Ramos (cell line): ENCODE measurements around the gene PDE5A.

Source experiments
- in situ Hi-C: fragments of 300-500 bp; cut with MboI; formaldehyde crosslinking; loops from one replicate; pipeline ENCODE4 v1.14.3; 2022; ENCODE audit warnings: low sequenced_read_pairs; ENCODE audit not compliant: unreplicated experiment

The PDE5A gene

GRCh38 chr4:119526786-119527550 is 101.6 kb downstream of the PDE5A start:
- in situ Hi-C loops = no loop called here

- in situ Hi-C loops = no loop called here
Measured at GRCh38 chr4:119525771-119526712, 102.6 kb downstream of the PDE5A start.

DNA sequence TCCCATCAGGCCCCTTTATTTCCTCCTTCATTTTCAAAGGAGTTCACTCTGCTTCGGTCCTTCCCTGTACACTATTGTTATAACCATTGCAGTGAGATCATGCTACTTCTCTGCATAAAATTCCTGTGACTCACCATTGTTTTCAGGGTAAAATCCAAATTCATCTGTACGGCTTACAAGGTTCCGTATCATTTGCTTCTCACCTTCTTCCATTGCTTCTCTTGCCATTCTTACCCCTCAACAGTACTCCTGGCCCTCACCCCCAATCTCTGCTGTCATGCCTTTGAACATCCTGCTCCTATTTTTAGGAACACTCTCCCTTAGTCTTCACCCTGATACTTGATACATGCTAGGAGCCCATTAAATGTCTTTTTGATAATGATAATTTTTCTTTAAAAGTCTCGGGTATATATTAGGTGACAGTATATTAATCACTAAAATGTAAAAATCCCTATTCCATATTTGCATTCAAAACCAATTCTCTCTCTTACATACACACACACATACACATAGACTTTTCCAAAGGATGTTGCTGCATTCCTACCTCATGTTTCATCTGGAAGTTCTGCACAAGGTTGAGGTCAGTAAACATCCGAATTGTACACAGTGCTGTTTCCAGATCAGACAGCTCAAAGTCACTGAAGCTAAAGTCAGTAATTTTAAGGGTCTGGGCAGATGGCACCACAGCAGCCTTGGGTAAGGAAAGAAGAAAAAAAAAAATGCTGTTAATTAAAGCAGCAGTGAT is 103.4 kb downstream of the PDE5A start:
- in situ Hi-C loops = no loop called here

GRCh38 chr4:119523399-119523798 is 105.2 kb downstream of the PDE5A start:
- in situ Hi-C loops = no loop called here

GRCh38 chr4:119521268-119521667 is 107.3 kb downstream of the PDE5A start:
- in situ Hi-C loops = no loop called here

GRCh38 chr4:119518915-119519410 is 109.6 kb downstream of the PDE5A start:
- in situ Hi-C loops = no loop called here

DNA sequence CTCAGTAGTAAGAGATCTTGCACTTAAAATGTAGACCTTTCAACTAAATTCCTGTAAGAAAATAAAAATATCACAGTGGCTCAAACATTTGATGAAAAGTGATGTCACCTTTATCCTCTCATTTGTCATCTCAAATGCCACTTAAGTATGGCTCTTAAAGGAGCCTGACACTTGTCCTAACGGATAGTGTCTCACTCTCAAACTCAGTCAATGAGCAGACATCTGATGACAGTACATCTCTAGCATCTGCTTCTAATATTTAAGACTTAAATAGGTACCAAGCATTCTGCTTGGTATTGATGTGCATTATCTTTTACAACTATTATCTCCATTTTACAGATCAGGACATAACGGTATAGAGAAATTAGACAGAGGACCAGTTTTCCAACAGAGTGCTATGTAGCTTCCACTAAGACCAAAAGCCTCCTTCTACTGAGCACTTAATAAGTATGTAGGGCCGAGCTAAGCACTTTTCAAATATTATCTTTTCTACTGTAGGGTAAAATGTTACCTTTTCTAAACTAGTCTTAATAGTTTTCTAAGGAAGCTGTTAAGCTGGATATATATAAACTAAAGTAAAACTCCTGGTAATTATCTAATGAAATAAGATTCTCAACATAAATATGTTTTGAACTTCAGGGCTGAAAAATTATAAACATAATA is 110.2 kb downstream of the PDE5A start:
- in situ Hi-C loops = no loop called here

- in situ Hi-C loops = no loop called here
Measured at GRCh38 chr4:119517361-119518229, 111.0 kb downstream of the PDE5A start.

DNA sequence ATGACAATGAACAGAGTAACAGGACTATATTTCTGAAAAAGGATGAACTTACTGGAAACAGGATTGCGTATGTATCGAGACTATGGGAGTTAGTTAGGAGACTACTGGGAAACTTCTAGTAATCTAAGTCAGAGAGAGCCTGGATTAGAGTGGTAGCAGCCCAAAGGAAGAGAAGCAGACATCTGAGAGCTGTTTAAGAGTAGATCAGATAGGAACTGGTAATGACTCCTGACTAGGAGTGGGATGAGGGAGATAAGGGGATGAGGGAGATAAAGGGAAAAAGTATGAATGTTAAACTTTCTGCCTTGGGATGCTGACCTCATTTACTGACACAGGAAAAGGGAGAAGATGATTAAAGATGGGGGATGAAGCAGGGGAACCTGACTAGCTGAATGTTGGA is 116.2 kb downstream of the PDE5A start:
- in situ Hi-C loops = no loop called here

DNA sequence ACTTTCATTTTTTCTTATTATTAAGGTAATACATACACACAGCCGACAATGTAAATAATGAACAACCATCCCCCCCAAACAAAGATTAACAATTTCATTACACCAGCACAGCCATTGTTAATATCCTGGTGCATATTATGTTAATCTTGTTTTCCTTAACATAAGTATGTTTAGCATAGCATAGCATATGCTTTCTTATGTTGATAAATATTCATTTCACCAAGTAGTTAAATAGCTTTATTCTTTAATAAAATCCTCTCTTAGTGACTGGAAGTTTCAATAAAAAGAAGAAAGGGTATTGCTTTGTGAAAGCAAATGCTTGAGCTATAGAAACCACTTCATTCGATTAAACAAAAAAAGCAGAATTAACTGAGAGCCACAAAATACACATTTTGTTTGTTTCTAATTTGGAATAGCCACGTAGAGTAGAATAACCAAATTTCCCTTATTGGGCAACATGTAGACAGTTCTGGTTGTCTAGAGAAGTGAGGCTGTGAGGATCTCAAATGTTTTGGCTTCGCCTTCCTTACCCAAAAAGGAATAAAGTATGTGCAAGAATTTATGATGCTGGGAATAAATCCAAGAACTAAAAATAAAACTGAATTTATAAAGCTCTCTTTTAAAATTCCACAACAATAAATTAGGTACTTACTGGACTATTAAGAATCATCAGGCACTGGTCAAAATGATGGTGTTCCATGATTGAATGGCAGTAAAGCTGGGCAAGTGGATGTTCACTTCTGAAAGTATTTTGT is 118.0 kb downstream of the PDE5A start:
- in situ Hi-C loops = no loop called here

- in situ Hi-C loops = no loop called here
Measured at GRCh38 chr4:119508281-119508680, 120.3 kb downstream of the PDE5A start.

DNA sequence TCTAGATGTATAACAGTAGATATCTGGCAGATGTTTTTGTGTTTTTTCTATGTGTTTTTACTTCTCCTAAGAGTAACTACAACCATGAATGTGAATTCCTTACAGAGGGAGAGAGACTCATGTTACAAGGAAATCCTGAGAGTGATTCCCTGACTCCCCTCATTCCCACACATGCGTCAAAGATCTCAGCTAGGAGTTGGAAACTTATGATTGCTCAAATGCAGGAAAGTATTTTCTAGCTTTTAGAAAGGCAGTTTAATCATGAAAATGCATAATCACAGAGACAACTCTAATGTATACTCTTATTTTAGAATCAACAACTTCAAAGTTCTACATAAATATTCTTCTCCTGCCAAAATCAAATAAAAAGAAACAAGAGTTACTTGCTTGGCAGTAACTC is 121.8 kb downstream of the PDE5A start:
- in situ Hi-C loops = no loop called here

DNA sequence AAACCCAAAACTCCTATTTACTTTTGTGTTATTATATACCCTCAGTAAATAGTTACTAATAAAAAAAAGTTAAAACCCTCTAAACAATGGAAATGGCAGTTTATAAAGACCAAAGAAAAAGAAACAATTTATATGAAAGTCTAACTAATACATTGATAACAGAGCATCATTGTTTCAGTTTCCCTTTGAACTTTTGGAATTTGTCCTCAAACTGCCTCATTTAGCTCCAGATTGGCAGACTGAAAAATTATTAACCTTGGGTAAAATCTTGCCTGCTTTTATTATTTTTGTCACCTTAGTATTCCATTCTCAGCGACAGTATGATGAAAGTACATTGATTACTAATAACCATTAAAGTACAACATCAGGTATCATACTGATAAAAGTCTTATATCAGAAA is 124.0 kb downstream of the PDE5A start:
- in situ Hi-C loops = no loop called here

DNA sequence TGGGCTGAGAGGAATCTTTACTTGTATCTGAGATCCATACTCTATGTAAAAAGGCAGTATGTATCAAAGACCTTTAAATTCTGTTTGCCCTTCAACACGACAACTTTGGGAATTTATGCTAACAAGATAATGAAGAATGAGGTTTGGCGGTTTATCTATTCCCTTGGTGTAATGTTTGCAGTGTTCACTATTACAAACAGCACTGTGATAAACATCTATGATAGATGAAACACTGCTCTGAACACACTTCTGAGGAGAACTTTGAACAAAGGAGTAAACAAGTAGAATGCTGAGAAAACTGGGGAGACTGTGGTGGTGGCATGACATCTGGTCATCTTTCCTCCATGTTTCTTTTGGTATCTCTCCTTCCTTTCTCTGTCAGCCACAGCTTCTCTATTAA is 126.9 kb downstream of the PDE5A start:
- in situ Hi-C loops = no loop called here

DNA sequence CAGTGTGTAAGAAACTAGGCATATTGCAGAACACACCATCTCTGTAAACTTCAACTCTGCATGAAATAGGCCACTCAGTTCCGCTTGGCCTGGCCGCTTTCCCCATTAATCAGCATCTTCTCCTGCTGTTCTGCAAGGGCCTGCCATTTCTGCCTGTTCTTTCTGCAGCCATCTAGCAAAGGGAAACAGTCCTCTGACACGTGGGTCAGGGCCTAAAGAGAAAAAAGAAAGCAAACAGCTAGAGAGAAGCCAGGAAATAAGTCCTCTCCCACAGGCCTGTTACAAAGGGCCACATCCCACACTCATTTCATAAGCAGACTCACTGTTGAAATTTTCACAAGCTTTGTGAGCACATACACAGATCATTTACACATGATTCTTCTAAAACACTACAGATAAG is 130.1 kb downstream of the PDE5A start:
- in situ Hi-C loops = no loop called here

DNA sequence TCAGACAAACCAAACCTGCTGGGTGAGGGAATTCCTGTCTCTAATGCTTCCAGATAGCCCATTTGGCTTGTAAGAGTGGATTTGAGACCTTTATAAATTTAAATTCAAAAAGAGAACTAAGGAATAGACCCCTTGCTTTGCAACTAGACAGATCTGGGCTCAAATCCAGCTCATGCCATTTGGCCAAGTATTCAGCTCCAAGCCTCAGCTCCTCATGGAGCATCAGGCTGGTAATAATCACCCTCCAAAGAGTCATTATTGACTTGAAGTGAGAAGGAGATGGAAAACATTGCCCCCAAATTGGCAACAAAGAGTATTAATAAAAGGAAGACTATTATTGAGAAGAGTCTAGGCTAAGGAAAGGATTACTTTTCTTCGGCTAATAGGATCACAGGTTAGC is 134.7 kb downstream of the PDE5A start:
- in situ Hi-C loops = no loop called here

GRCh38 chr4:119493419-119493818 is 135.2 kb downstream of the PDE5A start:
- in situ Hi-C loops = no loop called here

- in situ Hi-C loops = no loop called here
Measured at GRCh38 chr4:119490335-119490734, 138.3 kb downstream of the PDE5A start.
